ENCODE measurements around the gene ADCY10. TPM values are rescaled to one million over a fixed set of nuclear protein-coding genes. Genes with fewer than 3 reads are reported as not detected.

Gene ADCY10
- total and polyA plus RNA-seq, 2 of the 8 experiments (the other 6 are each of a cell fraction or from before 2014, with no cell fraction given) = 0.02 TPM; not detected in 1

GRCh38 chr1:167842872-167843271 lies 71.1 kb downstream of the ADCY10 start:
- Histone ChIP-seq H3K4me1 (replicated peaks in 1 of 4; ENCODE audit: control insufficient read depth in 3 of 4, insufficient read depth in 4 of 4, low read length in 3 of 4) (no peaks in the 10 kb centered on the region), H4K20me1 (replicated peaks in 1 of 2; ENCODE audit: control insufficient read depth in 1 of 2, insufficient read depth in 2 of 2, low read length in 2 of 2) (no peaks in the 10 kb centered on the region), H4K5ac (ENCODE audit: insufficient read length, low read depth, low read length) (no peak overlapping the region), H2BK5ac (ENCODE audit: low read depth, low read length) (no peak overlapping the region), H3K9ac (replicated peaks in 1 of 4; ENCODE audit: extremely low read depth in 1 of 4, low read depth in 3 of 4, low read length in 3 of 4) (no peak overlapping the region), H3K79me2 (ENCODE audit: control insufficient read depth in 1 of 2, insufficient read depth in 2 of 2, low read length in 2 of 2) (no peaks in the 10 kb centered on the region), H2AK5ac (ENCODE audit: low read depth, low read length) (no peak overlapping the region), H3K79me1 (ENCODE audit: low read depth, low read length) (no peaks in the 10 kb centered on the region), H3K4me3 (ENCODE audit: extremely low read depth in 1 of 4, insufficient read depth in 2 of 4, low read depth in 3 of 4, low read length in 4 of 4) (no peak overlapping the region), H3K27ac (ENCODE audit: low read depth, low read length) (no peak overlapping the region), H3K14ac (ENCODE audit: insufficient read length) (no peak overlapping the region), H4K91ac (replicated peaks; ENCODE audit: insufficient read length, low read length) (no peak overlapping the region), H3K23me2 (ENCODE audit: low read depth, low read length) (no peaks in the 10 kb centered on the region), H3K9me3 (ENCODE audit: insufficient read depth in 2 of 2, low read depth in 1 of 2, low read length in 1 of 2) (no peaks in the 10 kb centered on the region), H4K8ac (ENCODE audit: extremely low read depth, insufficient read depth, low read length) (no peak overlapping the region), H3K4me2 (ENCODE audit: insufficient read depth in 1 of 2, low read depth in 2 of 2, low read length in 2 of 2) (no peak overlapping the region), H2AFZ (ENCODE audit: low read length) (no peak overlapping the region), H3K23ac (ENCODE audit: insufficient read length) (no peak overlapping the region), H2BK15ac (ENCODE audit: low read length) (no peak overlapping the region), H3K4ac (replicated peaks; ENCODE audit: insufficient read length, low read depth, low read length) (no peak overlapping the region), H2BK20ac (ENCODE audit: low read length) (no peak overlapping the region), H3K36me3 (ENCODE audit: control insufficient read depth in 2 of 4, insufficient read depth in 4 of 4, low read length in 3 of 4) (no peaks in the 10 kb centered on the region), H2BK12ac (ENCODE audit: low read depth, low read length) (no peak overlapping the region), H2BK120ac (replicated peaks; ENCODE audit: low read depth, low read length) (no peak overlapping the region), H3K56ac (replicated peaks; ENCODE audit: insufficient read length, low read depth, low read length) (no peak overlapping the region), H3K18ac (ENCODE audit: extremely low read depth, low read length) (no peak overlapping the region), H3K27me3 (replicated peaks in 1 of 4; ENCODE audit: control insufficient read depth in 3 of 4, extremely low read depth in 1 of 4, insufficient read depth in 3 of 4, low read length in 3 of 4) (no peaks in the 10 kb centered on the region)
- ChIA-PET POLR2A (ENCODE audit: partially characterized antibody) (no interaction called here), CTCF (ENCODE audit: partially characterized antibody) (interaction anchor here (0.8 to 1.4 kb wide), 2 partner anchors 13 to 111 kb away, joined by 3 read pairs; no protein-coding TSS in a partner anchor)
- DNase-seq (ENCODE audit: low read depth in 1 of 2, low spot score in 2 of 2) (no peak), FAIRE-seq (no peak)
- 95% methylated on average over 5 of the region's 5 CpGs; no CpG with 5 or more reads in 1 of the 2 experiments for WGBS, 2 experiments (ENCODE audit: extremely low coverage in 1 of 2, insufficient coverage in 1 of 2, insufficient read length in 1 of 2, insufficient replicate concordance in 2 of 2, low coverage in 1 of 2, low lambda C conversion rate in 2 of 2, missing lambda C conversion rate in 1 of 2)
- TF ChIP-seq EZH2 (IDR thresholded peaks at IDR 0.05; ENCODE audit: low read depth, low read length, severe bottlenecking) (no peak), ZNF274 (IDR thresholded peaks at IDR 0.05; ENCODE audit: borderline replicate concordance, extremely low read depth, low read length) (no peak), KDM1A (IDR thresholded peaks at IDR 0.05; ENCODE audit: borderline replicate concordance, low read length) (no peak), POLR2AphosphoS5 (IDR thresholded peaks at IDR 0.05; ENCODE audit: low read depth, low read length) (no peak), MAFK (IDR thresholded peaks at IDR 0.05; ENCODE audit: low read depth, low read length) (no peak), EP300 (IDR thresholded peaks at IDR 0.05; ENCODE audit: borderline replicate concordance in 1 of 2, low read depth in 2 of 2, low read length in 2 of 2) (no peak), CHD1 (IDR thresholded peaks at IDR 0.05; ENCODE audit: low read depth, low read length) (no peak), HDAC6 (IDR thresholded peaks at IDR 0.05; ENCODE audit: low read depth, low read length) (no peak), SP1 (IDR thresholded peaks at IDR 0.05; ENCODE audit: low read depth, low read length) (no peak), MAX (IDR thresholded peaks at IDR 0.05) (no peak), RFX5 (IDR thresholded peaks at IDR 0.05; ENCODE audit: borderline replicate concordance, low read depth, low read length) (no peak), CTBP2 (IDR thresholded peaks at IDR 0.05; ENCODE audit: borderline replicate concordance, insufficient read depth, insufficient read length, low read length) (no peak), KDM4A (IDR thresholded peaks at IDR 0.05; ENCODE audit: low read depth, low read length, severe bottlenecking) (no peak), POU5F1 (IDR thresholded peaks at IDR 0.05; ENCODE audit: low read depth, low read length) (no peak), SIX5 (IDR thresholded peaks at IDR 0.05; ENCODE audit: low read depth, low read length) (no peak)
